RWPE2 (cell line): ENCODE measurements around the gene CTSL.
A peak's percentile ranks its signal among the peaks of the same experiment; 100 is the strongest.

Experiments
- ATAC-seq: fragments of 200-7000 bp; cut with Tn5 transposase; 3 replicates; pipeline ENCODE4 v1.9.1; 2021; ENCODE audit warnings: low read depth
- DNase-seq: peaks from one replicate; pipeline ENCODE4 v3.0.0-alpha.2; 2020; ENCODE audit warnings: low spot score
- H3K27ac ChIP-seq: fragments of 450-650 bp; 2 replicates; pipeline ENCODE4 v1.5.1; 2017; ENCODE audit warnings: mild to moderate bottlenecking; ENCODE audit not compliant: poor library complexity, severe bottlenecking
- H3K27me3 ChIP-seq: fragments of 250-450 bp; sonication (Bioruptor Pico); 2 replicates; pipeline ENCODE4 v1.5.1; 2021; ENCODE audit warnings: mild to moderate bottlenecking, moderate library complexity; ENCODE audit not compliant: insufficient read depth, poor library complexity, severe bottlenecking
- H3K36me3 ChIP-seq: fragments of 250-450 bp; sonication (Bioruptor Pico); 2 replicates; pipeline ENCODE4 v1.5.1; 2020; ENCODE audit warnings: low read depth, mild to moderate bottlenecking, moderate library complexity
- H3K4me1 ChIP-seq: fragments of 250-450 bp; sonication (Bioruptor Pico); 2 replicates; pipeline ENCODE4 v1.5.1; 2021; ENCODE audit warnings: mild to moderate bottlenecking, moderate library complexity; ENCODE audit not compliant: insufficient read depth, poor library complexity, severe bottlenecking
- H3K4me3 ChIP-seq: fragments of 250-450 bp; sonication (Bioruptor Pico); 2 replicates; pipeline ENCODE4 v1.5.1; 2021; ENCODE audit warnings: mild to moderate bottlenecking, moderate library complexity; ENCODE audit not compliant: severe bottlenecking
- H3K9me3 ChIP-seq: fragments of 250-450 bp; sonication (Bioruptor Pico); 2 replicates; pipeline ENCODE4 v1.5.1; 2021; ENCODE audit warnings: mild to moderate bottlenecking, moderate library complexity; ENCODE audit not compliant: severe bottlenecking
- TF ChIP-seq, protein P1 (sequence below): fragments of 450-650 bp; IDR thresholded peaks from one replicate; pipeline ENCODE4 v1.5.1; 2017; ENCODE audit warnings: mild to moderate bottlenecking, moderate library complexity; ENCODE audit not compliant: poor library complexity, severe bottlenecking

The CTSL gene

DNA sequence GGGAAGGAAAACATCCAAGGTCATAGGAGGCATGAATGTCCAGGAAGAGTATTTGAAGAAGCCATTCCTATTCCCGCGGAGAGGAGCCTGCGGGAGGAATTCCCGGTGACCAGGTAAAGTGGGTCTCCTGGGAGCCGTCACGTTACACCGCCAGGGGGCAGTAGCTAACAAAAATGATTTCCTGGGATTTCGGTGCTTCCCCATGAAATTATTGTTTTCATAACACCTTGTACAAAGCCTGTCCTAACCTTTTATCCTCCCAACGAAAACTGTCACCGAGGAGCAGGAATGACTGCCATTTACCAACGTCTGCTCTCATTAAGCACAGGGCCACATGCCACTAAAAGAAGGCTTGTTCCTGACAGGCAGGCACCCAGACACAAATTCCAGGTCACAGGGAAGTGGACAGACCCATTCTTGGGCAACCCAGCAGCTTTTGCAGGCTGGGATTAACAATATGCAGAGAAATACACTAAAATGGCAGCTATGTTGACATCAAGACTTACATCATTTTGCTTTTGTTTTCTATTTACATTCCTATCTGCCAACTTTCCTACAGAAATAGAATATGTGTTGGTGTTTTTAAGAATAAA lies 41.2 kb upstream of the CTSL start:
- no peak overlapping the region for H3K27ac ChIP-seq
- ATAC-seq (peak; percentile 73; the same call in 2 of the 3 replicates), DNase-seq (no peak)

DNA sequence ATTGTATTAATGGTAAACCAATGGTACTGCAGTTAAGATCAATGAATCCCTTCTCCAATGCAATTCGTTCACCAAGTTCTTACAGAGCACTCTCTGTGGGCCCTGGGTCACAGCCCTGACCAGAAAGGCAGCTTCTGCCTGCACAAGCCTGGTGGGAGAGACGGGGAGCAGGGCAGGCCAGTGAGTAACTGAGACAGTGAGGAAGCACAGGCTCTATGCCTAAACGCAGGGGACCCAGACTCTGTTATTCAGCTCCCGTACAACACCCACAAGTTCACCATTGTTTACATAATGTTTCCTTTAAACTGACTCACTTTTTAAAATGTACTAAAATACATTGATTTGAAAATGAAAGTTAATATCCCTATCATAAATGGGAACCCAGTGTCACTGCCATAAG lies 40.5 kb upstream of the CTSL start:
- TF ChIP-seq, protein P1, sequence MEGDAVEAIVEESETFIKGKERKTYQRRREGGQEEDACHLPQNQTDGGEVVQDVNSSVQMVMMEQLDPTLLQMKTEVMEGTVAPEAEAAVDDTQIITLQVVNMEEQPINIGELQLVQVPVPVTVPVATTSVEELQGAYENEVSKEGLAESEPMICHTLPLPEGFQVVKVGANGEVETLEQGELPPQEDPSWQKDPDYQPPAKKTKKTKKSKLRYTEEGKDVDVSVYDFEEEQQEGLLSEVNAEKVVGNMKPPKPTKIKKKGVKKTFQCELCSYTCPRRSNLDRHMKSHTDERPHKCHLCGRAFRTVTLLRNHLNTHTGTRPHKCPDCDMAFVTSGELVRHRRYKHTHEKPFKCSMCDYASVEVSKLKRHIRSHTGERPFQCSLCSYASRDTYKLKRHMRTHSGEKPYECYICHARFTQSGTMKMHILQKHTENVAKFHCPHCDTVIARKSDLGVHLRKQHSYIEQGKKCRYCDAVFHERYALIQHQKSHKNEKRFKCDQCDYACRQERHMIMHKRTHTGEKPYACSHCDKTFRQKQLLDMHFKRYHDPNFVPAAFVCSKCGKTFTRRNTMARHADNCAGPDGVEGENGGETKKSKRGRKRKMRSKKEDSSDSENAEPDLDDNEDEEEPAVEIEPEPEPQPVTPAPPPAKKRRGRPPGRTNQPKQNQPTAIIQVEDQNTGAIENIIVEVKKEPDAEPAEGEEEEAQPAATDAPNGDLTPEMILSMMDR = no peak
- H3K4me3 ChIP-seq = no peak overlapping the region
- ATAC-seq (no peak), DNase-seq (no peak)
- no peaks in the 10 kb centered on the region for H3K4me1 ChIP-seq
- H3K36me3 ChIP-seq = no peaks in the 10 kb centered on the region
- H3K27ac ChIP-seq = no peak overlapping the region
- H3K9me3 ChIP-seq = no peaks in the 10 kb centered on the region
- H3K27me3 ChIP-seq = no peaks in the 10 kb centered on the region

More for the DNA sequence above, 41.2 kb upstream of the CTSL start:
- Histone ChIP-seq H3K4me3 (no peak overlapping the region), H3K9me3 (no peaks in the 10 kb centered on the region), H3K36me3 (no peaks in the 10 kb centered on the region), H3K4me1 (no peaks in the 10 kb centered on the region), H3K27me3 (no peaks in the 10 kb centered on the region)
- TF ChIP-seq, protein P1 = peak; percentile 82

DNA sequence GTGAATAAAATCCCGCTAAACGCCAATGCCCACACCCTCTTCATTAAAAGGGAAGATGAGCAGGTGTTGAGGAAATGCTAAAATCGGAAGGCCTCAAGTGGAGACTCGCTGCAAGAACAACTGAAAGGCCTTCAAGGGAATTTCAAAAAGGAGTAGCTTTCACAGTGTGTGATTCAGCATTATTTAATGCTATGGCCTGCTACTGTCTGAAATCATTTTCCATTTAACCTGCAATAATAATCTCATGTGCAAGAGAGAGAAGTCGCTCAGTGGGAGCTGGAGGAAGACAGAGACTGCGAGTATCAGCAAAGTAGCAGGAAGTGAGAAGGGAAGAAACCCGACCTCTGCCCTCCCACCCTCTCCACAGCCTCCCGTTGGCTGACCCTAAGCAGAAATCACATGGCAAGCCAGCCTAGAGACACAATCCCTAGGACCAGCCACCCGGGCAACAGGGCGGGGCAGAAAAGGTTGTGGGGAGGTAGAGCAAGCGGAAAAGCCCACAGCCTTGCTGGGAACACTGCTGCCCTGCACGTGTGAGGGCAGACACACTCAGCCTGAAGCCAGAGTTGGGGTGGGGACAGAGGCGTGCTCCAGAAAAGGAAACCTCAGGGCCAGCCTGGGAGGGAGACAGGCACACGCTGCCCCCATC lies 39.9 kb upstream of the CTSL start:
- TF ChIP-seq, protein P1 = no peak
- DNase-seq = no peak
- no peak; the same call in 2 of the 3 replicates for ATAC-seq
- H3K4me3 ChIP-seq = no peak overlapping the region
- no peaks in the 10 kb centered on the region for H3K9me3 ChIP-seq
- no peaks in the 10 kb centered on the region for H3K27me3 ChIP-seq
- H3K36me3 ChIP-seq = no peaks in the 10 kb centered on the region
- no peaks in the 10 kb centered on the region for H3K4me1 ChIP-seq
- no peak overlapping the region for H3K27ac ChIP-seq

DNA sequence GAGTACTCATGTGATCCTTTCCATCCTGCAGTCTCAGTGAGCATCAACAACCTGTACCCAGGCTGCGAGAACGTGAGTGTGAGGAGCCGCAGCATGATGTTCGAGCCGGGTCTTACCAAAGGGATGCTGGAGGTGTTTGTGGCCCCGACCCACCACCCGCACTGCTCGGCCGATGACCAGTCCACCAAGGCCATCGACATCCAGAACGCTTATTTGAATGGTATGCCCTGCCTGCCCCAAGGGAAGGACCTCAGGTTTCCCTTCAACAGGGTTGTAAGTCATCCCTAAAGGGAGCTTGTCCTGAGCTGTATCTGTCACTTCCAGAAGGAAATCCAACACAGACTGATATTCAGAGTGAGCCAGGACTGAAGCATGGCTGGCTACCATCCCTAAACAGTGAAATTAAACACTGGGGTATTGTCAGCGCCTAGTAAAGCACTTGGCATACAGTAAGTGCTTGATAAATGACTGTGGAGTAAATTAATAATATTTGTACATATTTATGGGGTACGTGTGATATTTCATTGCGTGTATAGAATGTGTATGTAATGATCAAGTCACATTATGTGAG lies 39.3 kb upstream of the CTSL start:
- no peak for ATAC-seq
- Histone ChIP-seq H3K9me3 (no peaks in the 10 kb centered on the region), H3K36me3 (no peaks in the 10 kb centered on the region), H3K4me3 (no peak overlapping the region), H3K4me1 (no peaks in the 10 kb centered on the region), H3K27ac (no peak overlapping the region), H3K27me3 (no peaks in the 10 kb centered on the region)
- TF ChIP-seq, protein P1 = no peak
- DNase-seq = no peak

DNA sequence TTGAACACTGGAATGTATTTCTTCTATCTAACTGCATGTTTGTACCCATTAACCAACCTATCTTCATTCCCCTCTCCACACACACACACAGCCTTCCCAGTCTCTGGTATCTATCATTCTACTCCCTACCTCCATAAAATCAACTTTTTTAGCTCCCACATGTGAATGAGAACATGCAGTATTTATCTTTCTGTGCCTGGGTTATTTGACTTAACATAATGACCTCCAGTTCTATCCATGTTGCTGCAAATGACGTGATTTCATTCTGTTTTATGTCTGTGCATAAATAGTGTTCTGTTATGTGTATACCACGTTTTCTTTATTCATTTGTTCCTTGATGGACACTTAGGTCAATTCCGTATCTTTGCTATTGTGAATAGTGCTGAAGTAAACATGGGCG lies 38.7 kb upstream of the CTSL start:
- no peaks in the 10 kb centered on the region for H3K4me1 ChIP-seq
- H3K9me3 ChIP-seq = no peaks in the 10 kb centered on the region
- H3K36me3 ChIP-seq = no peaks in the 10 kb centered on the region
- TF ChIP-seq, protein P1 = no peak
- no peak for ATAC-seq
- no peak for DNase-seq
- no peaks in the 10 kb centered on the region for H3K27me3 ChIP-seq
- no peak overlapping the region for H3K27ac ChIP-seq
- no peak overlapping the region for H3K4me3 ChIP-seq
